ENCODE measurements around the gene TTC7B.

The TTC7B gene

DNA sequence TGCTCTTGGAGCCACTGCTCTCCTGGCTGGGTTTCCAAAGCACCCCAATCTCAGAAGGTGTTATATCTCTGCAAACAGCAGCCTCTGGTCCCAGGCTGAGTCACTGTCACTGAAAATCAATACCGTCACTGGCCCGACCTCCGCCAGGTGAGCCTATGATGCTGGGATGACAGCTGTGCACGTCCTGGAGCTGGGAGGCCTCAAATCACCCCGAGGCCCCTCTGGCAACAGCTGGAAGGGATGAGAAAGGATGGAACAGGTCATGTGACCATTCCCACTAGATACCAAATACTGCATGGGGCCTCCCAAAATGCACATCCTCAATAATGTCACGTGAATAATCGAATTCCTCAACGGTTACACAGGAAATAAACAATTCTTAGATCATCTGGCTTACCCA lies 190.8 kb downstream of the TTC7B start:
- TF ChIP-seq SUZ12 (IDR thresholded peaks at IDR 0.05; ENCODE audit: extremely low read depth, insufficient read depth, insufficient read length) = no peak
- no peak for TF ChIP-seq ZNF274 (IDR thresholded peaks at IDR 0.05; ENCODE audit: low read depth, low read length)
- TF ChIP-seq YY1 (IDR thresholded peaks at IDR 0.05; ENCODE audit: insufficient read depth, insufficient read length) = no peak
- Histone ChIP-seq H3K9me3 (ENCODE audit: insufficient read depth, low read length) (no peaks in the 10 kb centered on the region), H3K9ac (ENCODE audit: insufficient read length, low read depth) (no peak overlapping the region), H3K4me3 (ENCODE audit: insufficient read length, low read depth) (no peak overlapping the region), H3K4me1 (ENCODE audit: insufficient read depth, insufficient read length) (no peaks in the 10 kb centered on the region), H3K36me3 (ENCODE audit: insufficient read depth, insufficient read length, low read length) (no peaks in the 10 kb centered on the region), H3K27me3 (ENCODE audit: insufficient read depth, insufficient read length) (no peaks in the 10 kb centered on the region)
- DNase-seq (ENCODE audit: low read depth, low spot score) = no peak

DNA sequence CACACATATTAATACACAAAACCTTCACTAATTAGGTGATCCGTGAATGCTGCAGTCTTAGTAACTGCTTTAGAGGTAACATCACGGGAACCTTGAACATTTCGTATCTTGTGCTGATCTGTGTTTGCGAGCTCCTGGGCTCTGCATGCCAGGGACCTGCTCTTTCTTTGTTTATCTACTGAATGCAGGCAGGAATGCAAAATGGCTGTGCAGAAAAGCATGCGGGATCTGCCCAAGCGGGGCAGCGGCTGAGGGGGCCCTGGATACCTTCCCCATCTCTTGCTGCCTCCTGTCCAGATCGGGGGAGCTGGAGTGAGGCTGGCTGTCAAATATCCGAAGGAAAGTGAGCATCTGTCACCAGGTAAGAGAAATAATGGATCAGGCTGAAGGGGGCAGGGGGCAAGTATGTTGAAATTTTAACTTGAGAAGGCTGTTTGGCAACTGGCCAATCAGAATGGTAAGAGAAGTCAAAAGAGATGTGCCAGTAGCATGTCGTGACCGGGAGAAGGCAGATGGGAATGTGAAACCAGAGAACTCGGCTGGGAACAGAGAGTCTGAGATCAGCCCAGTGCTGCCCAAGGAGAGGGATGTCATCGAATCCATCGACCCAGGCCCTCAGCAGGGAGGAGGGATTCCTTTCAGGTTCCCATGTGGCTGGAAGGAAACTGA lies 191.4 kb downstream of the TTC7B start:
- no peak for DNase-seq (ENCODE audit: low read depth, low spot score)
- Histone ChIP-seq H3K4me3 (ENCODE audit: insufficient read length, low read depth) (no peak overlapping the region), H3K9ac (ENCODE audit: insufficient read length, low read depth) (no peak overlapping the region), H3K9me3 (ENCODE audit: insufficient read depth, low read length) (no peaks in the 10 kb centered on the region), H3K4me1 (ENCODE audit: insufficient read depth, insufficient read length) (no peaks in the 10 kb centered on the region), H3K27me3 (ENCODE audit: insufficient read depth, insufficient read length) (no peaks in the 10 kb centered on the region), H3K36me3 (ENCODE audit: insufficient read depth, insufficient read length, low read length) (no peaks in the 10 kb centered on the region)
- TF ChIP-seq ZNF274 (IDR thresholded peaks at IDR 0.05; ENCODE audit: low read depth, low read length) = no peak
- TF ChIP-seq SUZ12 (IDR thresholded peaks at IDR 0.05; ENCODE audit: extremely low read depth, insufficient read depth, insufficient read length) = no peak
- TF ChIP-seq YY1 (IDR thresholded peaks at IDR 0.05; ENCODE audit: insufficient read depth, insufficient read length) = no peak

DNA sequence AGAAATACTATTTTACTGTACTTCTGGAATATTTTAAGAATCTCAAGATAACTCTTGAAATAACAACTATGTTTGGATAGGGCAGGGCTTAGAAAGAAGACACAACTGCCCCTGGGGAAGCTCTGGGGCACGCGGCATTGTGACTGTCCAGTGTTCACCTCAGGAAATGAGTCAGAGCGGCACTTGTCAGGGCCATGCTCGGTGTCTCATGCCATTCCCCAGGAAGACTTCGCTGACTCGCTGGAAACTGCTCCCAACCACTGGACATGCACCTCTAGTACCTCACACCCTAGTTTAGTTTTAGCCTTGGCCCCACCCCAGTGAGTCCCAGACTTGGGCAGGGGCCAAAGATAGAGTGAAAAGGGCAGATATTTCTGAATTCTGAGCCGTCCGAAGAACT lies 192.0 kb downstream of the TTC7B start:
- no peak overlapping the region for H3K4me3 ChIP-seq (ENCODE audit: insufficient read length, low read depth)
- H3K9me3 ChIP-seq (ENCODE audit: insufficient read depth, low read length) = no peaks in the 10 kb centered on the region
- H3K27me3 ChIP-seq (ENCODE audit: insufficient read depth, insufficient read length) = no peaks in the 10 kb centered on the region
- TF ChIP-seq ZNF274 (IDR thresholded peaks at IDR 0.05; ENCODE audit: low read depth, low read length) (no peak), YY1 (IDR thresholded peaks at IDR 0.05; ENCODE audit: insufficient read depth, insufficient read length) (no peak), SUZ12 (IDR thresholded peaks at IDR 0.05; ENCODE audit: extremely low read depth, insufficient read depth, insufficient read length) (no peak)
- no peak for DNase-seq (ENCODE audit: low read depth, low spot score)
- H3K9ac ChIP-seq (ENCODE audit: insufficient read length, low read depth) = no peak overlapping the region
- no peaks in the 10 kb centered on the region for H3K4me1 ChIP-seq (ENCODE audit: insufficient read depth, insufficient read length)
- H3K36me3 ChIP-seq (ENCODE audit: insufficient read depth, insufficient read length, low read length) = no peaks in the 10 kb centered on the region

DNA sequence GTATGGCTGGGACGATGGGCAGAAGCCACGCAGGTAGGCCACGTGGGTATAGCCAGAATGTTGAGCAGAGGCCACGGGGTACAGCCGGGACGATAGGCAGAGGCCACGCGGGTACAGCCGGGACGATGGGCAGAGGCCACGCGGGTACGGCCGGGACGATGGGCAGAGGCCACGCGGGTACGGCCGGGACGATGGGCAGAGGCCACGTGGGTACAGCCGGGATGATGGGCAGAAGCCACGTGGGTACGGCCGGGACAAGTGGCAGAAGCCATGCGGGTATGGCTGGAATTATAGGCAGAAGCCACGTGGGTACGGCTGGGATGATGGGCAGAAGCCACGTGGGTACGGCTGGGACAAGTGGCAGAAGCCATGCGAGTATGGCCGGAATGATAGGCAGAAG lies 195.0 kb downstream of the TTC7B start:
- peaks cover 3% of the 10 kb centered on the region for H3K36me3 ChIP-seq (ENCODE audit: insufficient read depth, insufficient read length, low read length)
- H3K9ac ChIP-seq (ENCODE audit: insufficient read length, low read depth) = no peak overlapping the region
- H3K9me3 ChIP-seq (ENCODE audit: insufficient read depth, low read length) = no peaks in the 10 kb centered on the region
- DNase-seq (ENCODE audit: low read depth, low spot score) = no peak
- H3K4me3 ChIP-seq (ENCODE audit: insufficient read length, low read depth) = no peak overlapping the region
- no peaks in the 10 kb centered on the region for H3K27me3 ChIP-seq (ENCODE audit: insufficient read depth, insufficient read length)
- no peaks in the 10 kb centered on the region for H3K4me1 ChIP-seq (ENCODE audit: insufficient read depth, insufficient read length)
- TF ChIP-seq ZNF274 (IDR thresholded peaks at IDR 0.05; ENCODE audit: low read depth, low read length) = no peak
- no peak for TF ChIP-seq YY1 (IDR thresholded peaks at IDR 0.05; ENCODE audit: insufficient read depth, insufficient read length)
- no peak for TF ChIP-seq SUZ12 (IDR thresholded peaks at IDR 0.05; ENCODE audit: extremely low read depth, insufficient read depth, insufficient read length)

DNA sequence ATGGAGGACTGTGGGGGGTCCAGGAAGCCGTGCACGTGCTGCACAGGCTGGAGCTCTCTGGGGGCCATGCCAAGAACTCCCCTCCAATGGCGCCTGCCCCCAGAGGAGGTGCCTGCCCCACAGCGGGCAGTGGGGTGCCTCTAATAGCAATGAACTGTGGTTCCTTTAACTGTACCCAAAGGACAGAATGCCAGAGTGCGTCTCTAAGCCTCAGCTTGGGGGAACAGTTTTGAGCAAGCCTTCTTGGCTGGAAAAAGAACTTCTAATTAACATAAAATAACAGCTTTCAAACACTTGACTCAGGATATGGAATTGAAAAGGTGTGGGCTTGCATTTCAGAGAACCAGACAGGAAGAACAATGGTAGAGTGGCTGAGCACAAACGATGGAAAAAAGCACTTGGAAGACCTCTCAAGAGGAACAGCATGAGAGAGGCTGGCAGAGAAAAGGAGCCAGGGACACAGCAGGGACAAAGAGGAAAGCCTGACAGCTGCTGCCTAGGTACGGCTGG lies 195.6 kb downstream of the TTC7B start:
- Histone ChIP-seq H3K27me3 (ENCODE audit: insufficient read depth, insufficient read length) (no peaks in the 10 kb centered on the region), H3K4me1 (ENCODE audit: insufficient read depth, insufficient read length) (peaks cover 2% of the 10 kb centered on the region), H3K9me3 (ENCODE audit: insufficient read depth, low read length) (no peaks in the 10 kb centered on the region), H3K36me3 (ENCODE audit: insufficient read depth, insufficient read length, low read length) (peaks cover 3% of the 10 kb centered on the region), H3K9ac (ENCODE audit: insufficient read length, low read depth) (no peak overlapping the region), H3K4me3 (ENCODE audit: insufficient read length, low read depth) (no peak overlapping the region)
- DNase-seq (ENCODE audit: low read depth, low spot score) = no peak
- TF ChIP-seq YY1 (IDR thresholded peaks at IDR 0.05; ENCODE audit: insufficient read depth, insufficient read length) (no peak), ZNF274 (IDR thresholded peaks at IDR 0.05; ENCODE audit: low read depth, low read length) (no peak), SUZ12 (IDR thresholded peaks at IDR 0.05; ENCODE audit: extremely low read depth, insufficient read depth, insufficient read length) (no peak)

DNA sequence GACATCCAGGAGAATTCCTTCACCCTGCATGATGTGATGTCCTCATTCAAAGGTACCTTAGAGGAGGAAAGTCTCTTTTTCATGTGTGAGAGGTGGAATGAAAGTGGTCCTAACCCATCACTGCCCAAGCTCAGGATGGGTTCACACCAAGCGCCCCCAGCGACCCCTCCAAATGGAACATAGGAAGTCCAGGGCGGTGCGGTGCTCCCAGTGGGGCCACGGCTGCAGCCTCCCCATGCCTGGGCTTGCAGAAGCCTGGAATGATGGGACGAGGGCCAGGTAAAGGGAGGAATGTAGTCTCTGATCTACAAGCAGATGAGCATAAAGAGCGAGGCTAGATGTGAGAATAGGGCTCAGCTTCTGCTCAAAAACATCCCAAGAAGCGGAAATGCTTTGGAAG lies 196.3 kb downstream of the TTC7B start:
- Histone ChIP-seq H3K36me3 (ENCODE audit: insufficient read depth, insufficient read length, low read length) (peaks cover 3% of the 10 kb centered on the region), H3K9ac (ENCODE audit: insufficient read length, low read depth) (no peak overlapping the region), H3K9me3 (ENCODE audit: insufficient read depth, low read length) (no peaks in the 10 kb centered on the region), H3K4me1 (ENCODE audit: insufficient read depth, insufficient read length) (peaks cover 2% of the 10 kb centered on the region), H3K27me3 (ENCODE audit: insufficient read depth, insufficient read length) (no peaks in the 10 kb centered on the region), H3K4me3 (ENCODE audit: insufficient read length, low read depth) (no peak overlapping the region)
- TF ChIP-seq ZNF274 (IDR thresholded peaks at IDR 0.05; ENCODE audit: low read depth, low read length) = no peak
- DNase-seq (ENCODE audit: low read depth, low spot score) = no peak

DNA sequence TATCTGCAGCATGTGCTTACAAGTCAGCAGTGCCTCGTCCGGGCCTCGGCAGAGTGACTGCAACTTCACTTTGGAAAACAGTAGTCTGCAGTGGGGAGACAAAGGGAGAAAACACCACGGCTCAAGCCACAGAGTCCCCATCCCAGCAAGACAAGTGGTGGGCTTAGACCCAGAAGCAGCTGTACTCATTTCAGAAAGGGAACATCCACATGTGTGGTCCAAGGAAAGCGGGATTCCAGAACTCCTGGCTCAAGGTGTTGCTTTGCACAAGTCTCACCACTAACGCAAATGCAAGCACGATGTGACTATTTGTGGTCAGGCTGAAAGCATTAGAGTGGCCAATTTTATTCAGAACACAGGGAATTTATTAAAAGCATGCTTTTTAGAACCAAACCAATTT lies 198.3 kb downstream of the TTC7B start:
- TF ChIP-seq ZNF274 (IDR thresholded peaks at IDR 0.05; ENCODE audit: low read depth, low read length) = no peak
- no peak for TF ChIP-seq YY1 (IDR thresholded peaks at IDR 0.05; ENCODE audit: insufficient read depth, insufficient read length)
- TF ChIP-seq SUZ12 (IDR thresholded peaks at IDR 0.05; ENCODE audit: extremely low read depth, insufficient read depth, insufficient read length) = no peak
- Histone ChIP-seq H3K4me3 (ENCODE audit: insufficient read length, low read depth) (no peak overlapping the region), H3K4me1 (ENCODE audit: insufficient read depth, insufficient read length) (peaks cover 2% of the 10 kb centered on the region), H3K9me3 (ENCODE audit: insufficient read depth, low read length) (no peaks in the 10 kb centered on the region), H3K27me3 (ENCODE audit: insufficient read depth, insufficient read length) (no peaks in the 10 kb centered on the region), H3K9ac (ENCODE audit: insufficient read length, low read depth) (no peak overlapping the region), H3K36me3 (ENCODE audit: insufficient read depth, insufficient read length, low read length) (peaks cover 5% of the 10 kb centered on the region)
- DNase-seq (ENCODE audit: low read depth, low spot score) = no peak

Measured in NT2/D1 (cell line).